Testis (tissue), 2 donors: ENCODE results near the gene ADAMTS5.

Experiments
- CTCF ChIP-seq, 3 experiments: fragments of 450-650 bp in 2 of 3; fragments of 200-600 bp in 1 of 3; sonication (generic) in 1 of 3; IDR thresholded peaks; one replicate each; pipeline ENCODE4 v1.5.1; 2016 to 2019; ENCODE audit warnings: antibody characterized with exemption in 3 of 3, mild to moderate bottlenecking in 2 of 3, moderate library complexity in 1 of 3
- POLR2A ChIP-seq: fragments of 450-650 bp; IDR thresholded peaks from one replicate; pipeline ENCODE4 v1.6.1; 2017; ENCODE audit warnings: antibody characterized with exemption, mild to moderate bottlenecking, moderate library complexity

- TF ChIP-seq CTCF (IDR thresholded peaks at IDR 0.05) (no peak), POLR2A (no peak)
These were observed 8.1 kb downstream of the ADAMTS5 start for GRCh38 chr21:26958788-26959187.
